Right ventricle myocardium inferior (tissue), 1 donor: ENCODE measurements around the gene OR5AP2. TPM values are rescaled to one million over a fixed set of nuclear protein-coding genes. Genes with fewer than 3 reads are reported as not detected.
"Not testable (repeated sequence)": the region's sequence is repeated elsewhere in the genome, so short reads cannot be mapped to it uniquely, and the experiment has no call there.

Experiments
- ATAC-seq: fragments of 200-7000 bp; cut with Tn5 transposase; one replicate; pipeline ENCODE4 v1.9.1; 2020; ENCODE audit warnings: mild to moderate bottlenecking, moderate library complexity
- DNase-seq: peaks from one replicate; pipeline ENCODE4 v3.0.0; 2021; ENCODE audit errors: missing footprints
- intact Hi-C: fragments of 100-400 bp; cut with DNase I; formaldehyde crosslinking; loops from one replicate; pipeline ENCODE4 v1.11.0; 2022
- long read RNA-seq: library from polyadenylated mRNA; unstranded; transcript quantifications from one replicate; pipeline ENCODE4 v2.0.0, GENCODE V29; 2021
- total RNA-seq: library from RNA; stranded (reverse); fragmentation: NEBNext Ultra II Directional; extraction: Animal tissue kit (Norgen Biotek cat#: 25700); gene quantifications from one replicate; pipeline ENCODE4 v1.2.1, GENCODE V29; 2021
- donor health status: DM: no; HTN: yes; CAD: no; lungs with severe emphysema.

OR5AP2 gene
- not detected for total RNA-seq
- long read RNA-seq, result 0 reads

GRCh38 chr11:56642339-56642738 lies at the start of gene OR5AP2:
OR5AP2 (minus strand) TSS chr11:56642439; CDS start chr11:56642439, 0 bp downstream.
- DNase-seq (no peak), ATAC-seq (no peak)
- intact Hi-C loops, result no loop called here

DNA sequence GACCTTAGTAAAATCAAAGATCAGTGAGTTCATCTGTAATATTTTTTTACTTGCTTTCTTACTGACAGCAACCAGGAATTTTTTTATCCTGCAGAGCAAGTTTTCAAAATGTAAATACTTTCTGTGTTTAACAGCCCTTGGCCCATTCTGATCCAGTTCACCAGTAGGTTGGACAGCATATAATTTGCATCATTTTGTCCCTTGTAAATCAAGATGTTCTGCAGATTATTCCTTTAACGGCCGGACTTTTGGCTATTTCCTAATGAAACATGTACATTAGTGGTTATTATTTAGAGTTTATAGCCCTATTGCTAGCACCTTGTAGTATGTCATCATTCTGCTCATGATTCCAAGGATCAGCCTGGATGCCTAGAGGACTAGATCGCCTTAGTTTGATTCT lies 48.9 kb upstream of the OR5AP2 start:
- intact Hi-C loops, DNase-seq, ATAC-seq: not testable (repeated sequence)

GRCh38 chr11:56688554-56689100 lies 46.4 kb upstream of the OR5AP2 start:
- intact Hi-C loops, result no loop called here
- ATAC-seq (no peak), DNase-seq (no peak)

DNA sequence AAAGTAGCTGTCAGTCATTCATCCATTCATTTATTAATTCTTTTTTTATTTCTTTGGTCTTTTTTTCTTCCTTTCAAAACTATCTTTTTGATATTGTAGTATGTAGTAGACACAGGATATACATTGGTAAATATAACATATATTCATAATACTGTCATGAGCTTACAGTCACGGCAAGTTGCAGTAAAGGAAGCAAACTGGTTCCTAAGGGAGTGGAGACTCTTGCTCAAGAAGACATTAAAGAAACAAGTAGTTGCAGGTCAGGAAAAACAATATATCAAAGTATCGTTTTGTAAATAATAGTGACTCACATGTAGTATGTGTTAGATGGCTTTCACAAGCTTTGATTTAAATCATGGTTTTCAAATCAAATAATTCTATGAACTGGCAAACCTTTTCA lies 28.7 kb upstream of the OR5AP2 start:
- no peak for ATAC-seq
- DNase-seq, result no peak
- intact Hi-C loops, result no loop called here

GRCh38 chr11:56663386-56663785 lies 21.1 kb upstream of the OR5AP2 start, which contains the start of gene OR5AR1:
OR5AR1 (plus strand) TSS chr11:56663686; CDS start chr11:56663686, 0 bp downstream.
- ATAC-seq, result no peak
- intact Hi-C loops, result no loop called here
- no peak for DNase-seq

- DNase-seq, result no peak
- no peak for ATAC-seq
- intact Hi-C loops, result no loop called here
Observed at GRCh38 chr11:56659755-56660154, 17.5 kb upstream of the OR5AP2 start.

- intact Hi-C loops, result no loop called here
- DNase-seq, result no peak
- no peak for ATAC-seq
Observed at GRCh38 chr11:56637500-56637899, 4.7 kb downstream of the OR5AP2 start.

DNA sequence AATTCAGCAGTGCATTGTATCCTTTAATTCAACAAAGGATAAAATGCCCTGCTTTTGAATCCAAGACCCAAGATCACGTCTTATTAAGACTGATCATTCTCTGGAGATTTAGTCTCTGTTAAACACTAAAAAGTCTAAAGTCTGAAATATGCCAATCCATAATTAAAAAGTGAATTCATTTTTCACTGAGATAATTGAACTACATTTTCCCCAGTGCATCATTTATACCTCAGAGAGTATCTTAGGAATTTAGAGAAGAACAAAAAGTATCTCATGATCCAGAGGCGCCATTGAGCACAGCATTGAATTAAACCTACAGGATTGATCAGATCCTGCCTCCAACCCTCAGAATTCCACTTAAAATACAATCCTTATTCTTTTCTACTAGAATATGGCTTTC lies 5.4 kb downstream of the OR5AP2 start:
- intact Hi-C loops, result no loop called here
- DNase-seq (no peak), ATAC-seq (no peak)

- no peak for ATAC-seq
- DNase-seq, result no peak
- intact Hi-C loops, result no loop called here
Observed at GRCh38 chr11:56632329-56632728, 9.9 kb downstream of the OR5AP2 start.

GRCh38 chr11:56625946-56626345 lies 16.3 kb downstream of the OR5AP2 start:
- ATAC-seq, result no peak

DNA sequence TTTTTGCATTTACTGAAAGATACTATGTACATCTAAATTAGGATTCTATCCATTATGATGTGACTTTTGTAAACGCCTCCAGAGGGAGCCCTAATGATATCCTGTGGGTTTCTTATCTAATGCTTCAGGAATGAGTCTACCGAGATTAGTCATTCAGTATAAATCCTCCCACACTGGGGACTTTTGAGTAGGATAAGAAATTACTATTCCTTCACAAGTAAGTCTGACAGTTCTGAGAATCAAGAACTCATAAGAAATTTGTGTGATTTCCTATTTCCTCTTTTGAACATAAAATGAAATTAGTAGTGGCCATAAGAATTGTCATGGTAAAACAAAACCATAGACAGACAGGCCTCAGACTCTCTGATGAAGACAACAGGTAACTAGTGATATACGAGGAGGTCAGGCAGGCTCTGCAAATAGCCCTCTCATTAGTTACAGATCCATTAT lies 17.6 kb downstream of the OR5AP2 start:
- intact Hi-C loops, result loop anchor here (10.0 kb wide), 1 partner anchor 160 kb away; no protein-coding TSS in a partner anchor
- ATAC-seq, result no peak

More at GRCh38 chr11:56625946-56626345, 16.3 kb downstream of the OR5AP2 start:
- no peak for DNase-seq
- intact Hi-C loops, result loop anchor here (10.0 kb wide), 1 partner anchor 159 kb away; no protein-coding TSS in a partner anchor

DNA sequence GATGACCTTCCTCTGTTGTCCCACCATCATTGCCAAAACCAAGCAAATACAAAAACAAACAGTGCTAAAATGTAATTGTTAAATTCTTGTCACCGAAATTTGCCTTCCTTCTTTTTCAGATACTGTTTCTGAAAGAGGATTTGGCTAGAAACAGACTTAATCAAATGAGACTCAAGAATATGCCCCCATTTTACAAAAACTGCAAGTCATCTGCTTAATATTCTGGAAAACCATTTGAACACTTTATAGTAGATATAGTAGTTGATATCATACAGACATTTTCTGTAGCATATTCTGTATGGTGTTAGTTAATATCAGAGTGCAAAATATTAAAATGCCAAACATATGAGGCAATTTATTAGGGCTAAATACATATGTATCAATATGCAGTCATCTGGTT lies 31.1 kb downstream of the OR5AP2 start:
- ATAC-seq (no peak), DNase-seq (no peak)
- intact Hi-C loops, result no loop called here

More for the DNA sequence above, 17.6 kb downstream of the OR5AP2 start:
- DNase-seq, result no peak

GRCh38 chr11:56592088-56592717 lies 50.0 kb downstream of the OR5AP2 start:
- intact Hi-C loops, ATAC-seq: not testable (repeated sequence)

More at GRCh38 chr11:56592088-56592717, 50.0 kb downstream of the OR5AP2 start:
- DNase-seq, result not testable (repeated sequence)

Other genes starting within 250 kb of the OR5AP2 start
- not detected for gene OR5AL1, start 229.7 kb downstream of the OR5AP2 start, total RNA-seq
- gene OR5M3, start 169.1 kb downstream of the OR5AP2 start, total RNA-seq, result not detected
- not detected for gene OR5M8, start 151.1 kb downstream of the OR5AP2 start, total RNA-seq
- gene OR5M11, start 99.2 kb downstream of the OR5AP2 start, total RNA-seq, result not detected
- not detected for gene OR5M10, start 64.7 kb downstream of the OR5AP2 start, total RNA-seq
- gene OR5M1, start 27.6 kb downstream of the OR5AP2 start, total RNA-seq, result not detected
- gene OR5AR1, start 21.2 kb upstream of the OR5AP2 start, total RNA-seq, result not detected
- gene OR9G1, start 56.7 kb upstream of the OR5AP2 start, total RNA-seq, result not detected
- gene OR9G4, start 106.3 kb upstream of the OR5AP2 start, total RNA-seq, result not detected